ENCODE data around the gene ZMYND10.

Gene ZMYND10

DNA sequence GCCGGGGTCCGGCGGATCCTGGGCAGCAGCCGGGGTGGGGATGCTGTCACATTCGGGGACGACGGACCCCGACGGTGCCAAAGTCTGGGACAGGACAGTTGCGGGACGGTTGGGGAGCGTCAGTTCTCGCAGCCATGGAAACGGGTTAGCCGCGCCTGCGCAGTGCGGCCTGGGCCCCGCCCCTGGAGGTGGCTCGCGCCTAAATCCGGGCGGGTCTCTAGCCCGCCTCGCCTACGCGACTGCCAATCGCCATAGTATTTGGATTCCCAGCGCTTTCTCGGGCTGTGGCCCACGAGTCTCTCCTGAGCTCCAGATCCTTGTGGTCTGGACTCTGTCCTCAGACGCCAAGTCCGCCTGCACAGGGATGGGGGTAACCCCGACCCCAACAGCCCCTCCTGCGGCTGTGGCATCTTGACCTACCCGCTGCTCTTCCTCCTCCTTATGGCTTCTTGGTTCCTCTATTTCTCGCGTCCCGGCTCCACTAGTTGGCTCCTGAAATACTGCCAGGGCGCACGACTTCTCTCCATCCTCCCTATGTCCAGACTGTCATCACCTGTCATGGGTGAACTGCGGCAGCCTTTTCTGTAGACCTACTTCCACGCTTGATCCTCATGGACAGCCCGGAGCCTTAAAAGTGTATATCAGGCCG is at the start of gene ZMYND10:
Gene ZMYND10 (minus strand): TSS at position 147 of the 649 bp plus-strand sequence. CDS start 153 bp downstream, outside the sequence.
- DNase-seq = peak; percentile 5

DNA sequence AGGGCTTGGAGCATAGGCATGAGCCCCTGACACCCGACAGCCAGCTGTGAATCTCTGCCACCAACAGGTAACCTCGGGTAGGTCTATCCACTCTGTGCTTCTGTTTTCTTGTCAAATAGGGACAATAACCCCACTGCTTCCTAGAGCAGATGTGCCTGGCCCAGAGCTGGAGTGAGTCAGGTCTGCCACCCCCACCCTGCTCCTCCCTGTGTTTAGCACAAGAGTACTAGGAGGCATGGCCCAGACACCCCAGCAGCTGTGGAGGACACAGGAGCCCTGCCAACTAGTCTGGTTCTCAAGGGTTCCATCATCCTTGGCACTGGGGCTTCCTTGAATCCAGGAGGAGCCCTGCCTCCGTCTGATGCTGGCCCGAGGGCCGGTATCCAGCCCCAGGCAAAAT is 47.5 kb upstream of the ZMYND10 start:
- no peak for DNase-seq

DNA sequence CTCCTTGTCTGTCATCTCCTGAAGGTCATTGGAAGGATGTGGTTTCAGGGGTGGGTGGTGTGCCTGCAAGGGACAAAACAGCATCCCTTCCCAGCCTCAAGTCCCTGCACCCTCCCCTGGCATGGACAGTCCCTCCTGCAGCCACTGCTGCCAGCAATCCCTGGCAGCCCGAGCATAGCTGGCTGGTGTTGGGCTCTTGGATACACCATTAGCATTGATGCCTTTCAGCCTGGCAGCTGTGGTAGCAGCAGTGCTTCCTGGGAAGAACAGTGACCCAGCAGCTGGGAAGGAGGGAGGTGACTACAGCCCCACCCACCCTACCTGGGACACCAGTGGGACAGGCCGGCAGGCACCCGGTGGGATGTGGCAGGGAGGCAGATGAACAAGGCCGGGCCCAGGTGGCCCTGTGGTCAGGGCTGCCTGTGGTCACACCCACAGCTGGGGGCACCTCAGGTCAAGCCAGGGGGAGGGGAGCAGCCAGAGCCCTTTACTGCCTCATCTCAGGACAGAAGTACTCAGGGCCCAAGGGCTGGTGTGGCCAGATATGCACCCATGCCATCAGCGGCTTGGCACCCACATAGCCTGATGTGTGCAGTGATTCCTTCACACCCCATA is 46.7 kb upstream of the ZMYND10 start:
- no peak for DNase-seq

DNA sequence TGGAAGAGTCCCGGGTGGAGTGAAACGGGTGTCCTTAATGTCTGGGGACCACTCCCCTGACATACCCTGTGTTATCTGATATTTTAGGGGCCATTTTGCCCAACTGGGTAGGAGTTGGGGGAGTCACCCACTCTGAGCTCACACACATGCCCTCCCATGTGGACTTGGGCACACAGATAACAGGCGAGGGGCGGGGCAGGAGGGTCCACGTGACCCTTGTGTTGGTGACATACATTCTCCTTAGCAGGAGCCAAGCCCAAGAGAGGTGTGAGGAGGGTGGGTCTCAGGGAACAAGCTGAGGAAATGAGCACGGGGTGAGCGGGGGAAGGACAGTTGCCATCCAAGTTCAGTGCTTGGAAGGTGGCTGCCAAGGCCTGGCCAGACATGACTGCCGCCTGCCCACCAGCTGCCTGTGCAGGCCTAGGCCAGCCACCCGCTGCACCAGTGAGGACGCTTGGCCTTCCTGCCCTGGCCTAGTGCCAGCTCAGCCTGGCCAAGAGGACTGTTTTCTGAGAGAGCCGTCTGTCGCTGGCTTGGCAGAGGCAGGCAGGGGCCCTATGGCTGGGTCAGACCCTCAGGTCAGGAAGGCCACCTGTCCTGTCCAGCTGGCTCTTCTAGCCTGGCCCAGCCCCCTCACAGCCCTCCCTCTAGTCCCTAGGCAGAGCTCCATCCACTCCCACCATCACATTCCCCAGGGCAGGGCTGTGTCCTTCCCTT is 45.1 kb upstream of the ZMYND10 start:
- DNase-seq = no peak

DNA sequence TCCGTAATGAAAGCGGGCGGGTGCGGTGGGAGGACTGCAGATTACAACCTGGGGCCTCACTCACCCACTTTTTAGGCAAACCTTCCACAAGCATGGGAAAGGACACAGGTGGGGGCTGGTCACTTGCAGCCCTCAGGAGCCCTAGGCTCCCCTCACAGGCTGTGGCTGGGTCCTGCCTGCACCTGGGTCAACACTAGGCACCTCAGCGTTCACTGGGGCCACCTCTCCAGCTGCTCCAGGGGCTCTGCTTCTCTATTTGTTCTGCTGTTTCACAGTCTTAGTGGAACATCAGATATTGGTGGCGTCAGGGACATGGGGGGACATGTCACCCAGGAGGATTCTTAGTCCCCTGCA is 43.9 kb upstream of the ZMYND10 start:
- no peak for DNase-seq

DNA sequence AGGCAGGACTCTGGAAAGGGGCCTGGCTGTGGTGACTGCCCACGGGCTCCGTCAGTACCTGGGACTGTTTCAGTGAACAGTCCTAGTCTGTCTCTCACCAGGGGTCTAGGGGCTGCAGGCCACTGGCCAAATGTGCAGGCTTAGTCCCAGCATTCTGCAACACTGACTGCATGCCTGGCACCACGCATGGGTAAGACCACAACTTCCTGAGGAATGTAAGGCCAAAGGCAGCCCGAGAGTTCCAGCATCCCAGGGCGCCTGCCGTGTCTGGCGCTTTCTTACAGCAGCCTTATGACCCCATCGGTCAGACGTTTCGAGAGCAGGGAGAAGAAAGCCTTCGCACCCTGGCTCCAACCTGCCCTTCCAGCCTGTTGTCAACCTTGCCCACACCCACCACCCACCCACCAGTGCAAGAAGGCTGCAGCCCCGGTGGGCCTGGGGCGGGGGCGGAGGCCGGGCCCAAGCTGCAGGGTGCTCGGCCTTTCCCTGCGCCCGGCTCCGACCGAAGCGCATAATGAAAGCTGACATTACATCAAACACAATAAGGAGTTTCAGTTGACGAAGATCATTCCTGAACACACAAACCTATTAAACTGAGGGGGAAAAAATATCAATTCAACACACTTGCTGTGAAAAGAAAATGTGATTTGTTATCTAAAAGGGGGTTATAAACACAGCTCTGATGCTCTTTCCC is 43.3 kb upstream of the ZMYND10 start:
- no peak for DNase-seq

DNA sequence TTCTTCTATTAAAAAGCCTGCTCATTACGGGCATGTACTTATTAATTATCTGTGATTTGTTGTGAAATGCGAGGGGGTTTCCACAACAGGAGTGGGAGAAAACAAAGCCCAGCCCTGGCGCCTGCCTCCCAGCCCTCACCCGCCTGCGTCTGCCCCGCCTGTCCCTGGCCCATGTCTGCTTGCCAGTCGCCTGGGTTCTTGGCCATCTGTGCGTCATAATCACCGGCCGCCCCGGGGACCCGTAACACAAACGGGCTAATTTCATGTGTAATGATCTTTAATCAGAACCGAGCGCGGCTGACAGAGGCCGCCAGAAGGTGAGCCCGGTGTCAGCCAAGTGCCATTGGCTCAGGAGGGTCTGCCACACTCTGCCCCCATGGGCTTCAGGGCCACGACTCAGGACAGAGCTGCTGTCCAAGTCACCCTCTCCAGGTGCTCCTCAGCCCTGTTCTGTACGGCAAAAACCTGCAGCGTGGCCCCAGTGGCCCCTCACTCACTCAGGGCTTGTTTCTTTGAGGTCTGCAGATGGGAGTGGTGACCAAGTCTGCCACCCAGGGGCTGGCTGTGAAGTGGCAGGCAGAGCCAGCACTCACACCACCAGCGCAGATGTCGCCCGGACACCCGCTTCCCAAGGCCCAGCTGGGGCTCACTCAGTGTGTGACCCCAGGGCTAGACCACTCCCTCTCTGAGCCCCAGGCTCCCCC is 42.6 kb upstream of the ZMYND10 start:
- no peak for DNase-seq

DNA sequence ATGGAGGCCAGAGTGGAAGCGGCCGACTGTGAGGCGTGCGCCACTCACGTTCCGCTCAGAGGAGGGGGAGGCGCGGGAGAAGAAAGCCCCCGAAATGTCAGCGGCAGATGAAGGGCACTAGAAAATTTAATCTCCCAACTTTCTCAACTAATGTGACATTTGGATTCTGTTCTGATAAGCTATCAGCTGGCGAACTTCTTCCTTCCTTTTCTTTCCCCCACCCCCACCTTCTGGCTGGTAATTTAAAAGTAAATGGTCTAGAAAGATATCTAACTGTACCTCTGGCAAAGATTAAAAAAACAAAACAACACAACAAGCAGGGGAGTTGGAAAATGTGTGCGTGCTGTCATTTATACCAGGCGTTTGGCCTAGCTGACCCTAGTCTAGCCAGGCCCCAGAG is 40.2 kb upstream of the ZMYND10 start:
- no peak for DNase-seq

DNA sequence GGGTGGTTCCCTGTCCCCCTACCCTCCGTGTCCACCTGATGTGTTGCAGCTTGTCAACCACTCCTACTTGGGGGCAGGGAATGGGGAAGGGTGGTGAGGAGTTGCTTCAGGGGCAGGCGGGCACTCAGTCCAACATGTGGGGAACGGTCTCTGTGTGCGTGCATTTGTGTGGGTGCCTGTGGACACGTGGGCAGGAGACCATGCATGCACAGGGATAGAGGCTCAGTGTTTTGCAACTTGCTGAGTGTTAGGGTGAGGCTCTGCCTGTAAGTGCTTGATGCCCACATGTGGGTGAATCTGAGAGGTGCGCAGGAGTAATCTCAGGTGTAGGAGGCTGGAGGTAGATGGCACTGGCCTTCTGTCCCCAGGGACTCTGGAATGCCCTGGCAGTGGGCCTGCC is 38.2 kb upstream of the ZMYND10 start:
- DNase-seq = no peak

DNA sequence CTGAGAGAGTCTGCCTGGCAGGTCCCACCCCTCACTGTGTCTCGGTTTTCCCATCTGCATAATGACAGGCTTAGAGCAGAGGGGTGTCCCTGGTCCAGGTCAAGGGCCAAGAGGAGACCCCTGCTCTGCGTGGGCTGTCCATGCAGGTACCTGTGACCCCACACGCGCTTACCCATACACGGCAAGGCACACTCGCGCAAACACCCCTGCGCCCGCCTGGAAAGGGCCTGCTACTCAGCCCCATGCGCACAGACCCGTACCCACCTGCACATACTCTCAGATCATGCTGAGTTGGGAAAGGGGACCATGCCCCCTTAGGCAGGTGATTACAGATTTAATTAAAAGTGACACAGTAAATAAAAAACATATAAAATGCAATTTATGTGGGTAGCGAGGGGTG is 37.2 kb upstream of the ZMYND10 start:
- no peak for DNase-seq

DNA sequence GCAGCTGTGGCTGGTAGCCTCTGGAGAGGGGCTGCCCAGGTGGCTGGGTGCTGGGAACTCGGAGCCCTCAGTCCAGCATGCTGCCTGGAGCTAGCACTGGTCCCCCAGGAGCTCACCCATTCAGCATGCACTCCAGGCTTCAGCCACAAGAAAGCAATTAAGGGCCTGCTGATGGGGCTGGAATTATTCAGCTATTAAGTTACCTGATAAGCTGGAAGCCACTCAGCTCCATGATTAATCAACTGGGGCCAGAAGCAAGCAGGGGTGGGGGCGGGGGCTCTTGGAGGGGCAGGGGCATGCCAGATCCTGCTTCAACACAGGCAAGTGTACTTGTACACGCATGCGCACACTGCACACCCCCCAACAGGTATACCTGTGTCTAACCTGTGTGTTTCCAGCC is 35.9 kb upstream of the ZMYND10 start:
- no peak for DNase-seq

DNA sequence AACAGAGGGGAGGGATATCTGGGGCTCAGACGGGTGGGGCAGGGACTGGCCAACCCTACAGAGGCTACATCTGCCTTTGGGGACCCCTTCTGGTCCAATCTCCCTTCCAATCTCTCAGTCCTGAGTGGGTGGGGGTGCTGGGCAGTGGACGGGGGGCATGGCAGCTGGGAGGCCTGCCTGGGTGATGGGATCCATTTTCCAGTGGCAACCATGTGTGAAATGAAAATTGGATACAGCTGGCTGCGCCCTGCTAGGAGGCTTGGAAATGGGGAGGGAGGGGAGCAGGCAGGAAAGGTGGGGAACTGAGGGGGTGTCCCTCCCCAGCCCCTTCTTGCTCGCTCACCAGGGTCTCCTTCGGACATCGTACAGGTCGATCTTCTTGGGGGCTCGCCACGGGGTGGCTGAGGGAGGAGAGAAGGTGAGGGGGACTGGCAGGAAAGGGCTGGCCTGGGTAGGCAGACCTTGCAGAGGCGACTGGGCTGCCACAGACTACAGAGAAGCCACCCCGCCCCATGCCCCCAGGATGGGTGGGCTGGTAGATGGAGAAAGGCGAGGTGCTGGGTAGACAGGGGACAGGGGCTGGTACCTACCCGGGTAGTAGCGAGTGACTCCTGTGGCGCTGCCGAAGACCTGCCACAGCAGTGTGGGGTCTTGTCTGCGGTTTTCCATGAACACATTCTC is 35.0 kb upstream of the ZMYND10 start:
- DNase-seq = no peak

DNA sequence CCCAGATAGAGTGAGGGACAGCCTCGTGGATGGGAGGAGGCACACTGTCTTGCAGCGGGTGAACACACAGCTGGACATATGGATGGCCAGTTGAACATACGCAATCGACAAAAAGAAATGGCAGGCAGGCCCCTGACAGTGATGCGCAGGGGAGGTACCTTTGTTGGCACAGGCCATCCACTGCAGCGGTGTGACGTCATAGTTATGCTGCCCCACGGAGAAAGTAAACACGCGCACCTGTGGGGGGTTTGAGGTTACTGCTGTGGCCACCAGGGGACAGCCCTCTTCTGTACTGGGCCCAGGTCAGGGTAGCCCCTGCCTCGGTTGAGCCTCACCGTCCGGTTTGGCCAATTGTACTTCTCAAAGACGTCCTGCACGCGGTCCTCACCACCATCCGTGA is 33.2 kb upstream of the ZMYND10 start:
- no peak for DNase-seq

DNA sequence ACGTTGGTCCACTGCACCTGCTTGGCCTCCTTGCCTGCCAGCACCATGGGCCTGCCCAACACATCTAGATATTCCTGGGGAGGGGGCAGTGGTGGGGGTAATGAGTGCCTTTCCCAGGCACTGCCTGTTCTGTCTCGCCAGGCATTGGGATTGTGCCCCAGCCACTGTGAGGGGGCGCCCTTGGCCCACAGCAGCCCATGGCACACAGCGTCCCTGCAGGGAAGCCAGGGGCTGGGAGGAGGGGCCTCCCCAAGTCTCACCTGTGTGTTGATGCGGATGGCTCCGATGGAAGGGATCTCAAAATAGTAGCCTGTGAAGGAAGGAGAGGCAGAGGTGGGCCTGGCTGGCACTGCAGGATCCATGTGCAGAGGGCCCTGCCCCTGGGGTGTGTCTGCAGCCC is 32.5 kb upstream of the ZMYND10 start:
- DNase-seq = no peak

DNA sequence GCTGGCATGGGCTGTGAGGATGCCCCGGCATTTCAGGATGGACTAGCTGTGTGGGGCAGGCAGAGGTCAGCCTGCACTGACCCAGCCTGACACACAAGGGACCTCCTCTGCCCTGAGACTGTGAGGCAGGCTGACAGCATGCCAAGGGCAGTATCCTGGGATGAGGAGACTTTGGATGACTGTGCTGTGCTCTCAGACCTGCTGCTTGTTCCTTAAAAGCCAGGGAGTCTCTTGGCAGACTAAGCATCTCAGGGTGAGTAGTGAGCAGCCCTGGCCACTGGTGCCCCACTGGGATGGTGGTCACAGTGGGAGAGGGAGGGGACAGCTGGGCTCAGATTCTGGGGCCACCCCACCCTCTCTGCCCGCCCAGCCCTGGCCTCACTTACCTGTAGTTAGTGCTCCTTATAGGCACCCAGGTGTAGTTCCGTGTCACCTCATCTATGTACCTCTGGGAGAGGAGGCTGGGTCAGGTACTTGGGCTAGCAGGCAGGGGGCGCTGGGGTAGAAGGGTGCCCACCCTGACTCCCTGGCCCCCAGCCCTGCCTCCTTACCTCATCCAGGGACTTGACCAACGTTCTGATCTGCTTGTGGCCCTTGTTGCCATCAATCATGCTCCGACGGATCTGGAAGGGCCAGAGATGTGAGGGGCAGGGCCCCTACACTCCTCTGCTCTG is 29.9 kb upstream of the ZMYND10 start:
- DNase-seq = no peak

DNA sequence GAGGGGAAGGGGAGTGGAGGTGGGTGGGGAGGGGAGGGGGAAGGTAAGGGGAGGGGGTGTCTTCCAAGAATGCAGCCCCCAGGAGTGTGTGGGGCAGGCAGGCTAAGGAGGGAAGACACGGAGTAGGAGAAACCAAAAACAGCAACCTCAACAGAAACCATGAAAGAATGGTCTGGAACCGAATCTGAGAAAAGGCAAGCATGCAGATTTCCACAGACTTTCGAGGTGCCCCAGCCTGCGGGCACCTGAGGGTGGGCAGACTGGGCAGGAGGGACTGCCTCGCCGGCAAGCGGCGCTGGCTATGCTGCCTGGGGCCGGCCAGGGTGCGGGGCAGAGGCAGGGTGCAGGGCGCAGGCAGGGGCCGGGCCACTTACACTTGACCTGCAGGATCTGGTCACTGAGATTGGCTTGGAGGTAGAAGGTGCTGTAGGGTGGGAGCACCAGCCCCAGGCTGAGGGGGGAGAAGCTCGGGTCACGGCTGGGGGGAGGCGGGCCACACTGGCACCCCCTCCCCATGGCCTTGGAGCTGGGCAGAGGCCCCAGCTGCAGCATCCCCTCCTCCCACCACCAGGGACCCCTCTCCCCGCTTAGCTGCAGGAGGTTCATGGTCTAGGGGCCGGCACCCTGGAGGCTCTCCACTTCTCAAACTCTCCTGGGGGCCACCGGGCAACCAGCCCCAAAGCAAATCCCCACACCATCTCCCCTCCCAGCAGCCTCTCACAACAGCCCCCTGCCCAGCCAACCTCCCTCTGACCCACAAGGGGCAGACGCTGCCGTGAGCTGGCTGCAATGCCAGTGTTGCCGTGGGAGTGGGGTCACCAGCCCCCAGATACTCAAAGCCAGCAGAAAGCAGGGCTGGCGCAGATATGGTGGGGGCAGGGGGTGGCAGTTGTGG is 29.1 kb upstream of the ZMYND10 start:
- DNase-seq = no peak

DNA sequence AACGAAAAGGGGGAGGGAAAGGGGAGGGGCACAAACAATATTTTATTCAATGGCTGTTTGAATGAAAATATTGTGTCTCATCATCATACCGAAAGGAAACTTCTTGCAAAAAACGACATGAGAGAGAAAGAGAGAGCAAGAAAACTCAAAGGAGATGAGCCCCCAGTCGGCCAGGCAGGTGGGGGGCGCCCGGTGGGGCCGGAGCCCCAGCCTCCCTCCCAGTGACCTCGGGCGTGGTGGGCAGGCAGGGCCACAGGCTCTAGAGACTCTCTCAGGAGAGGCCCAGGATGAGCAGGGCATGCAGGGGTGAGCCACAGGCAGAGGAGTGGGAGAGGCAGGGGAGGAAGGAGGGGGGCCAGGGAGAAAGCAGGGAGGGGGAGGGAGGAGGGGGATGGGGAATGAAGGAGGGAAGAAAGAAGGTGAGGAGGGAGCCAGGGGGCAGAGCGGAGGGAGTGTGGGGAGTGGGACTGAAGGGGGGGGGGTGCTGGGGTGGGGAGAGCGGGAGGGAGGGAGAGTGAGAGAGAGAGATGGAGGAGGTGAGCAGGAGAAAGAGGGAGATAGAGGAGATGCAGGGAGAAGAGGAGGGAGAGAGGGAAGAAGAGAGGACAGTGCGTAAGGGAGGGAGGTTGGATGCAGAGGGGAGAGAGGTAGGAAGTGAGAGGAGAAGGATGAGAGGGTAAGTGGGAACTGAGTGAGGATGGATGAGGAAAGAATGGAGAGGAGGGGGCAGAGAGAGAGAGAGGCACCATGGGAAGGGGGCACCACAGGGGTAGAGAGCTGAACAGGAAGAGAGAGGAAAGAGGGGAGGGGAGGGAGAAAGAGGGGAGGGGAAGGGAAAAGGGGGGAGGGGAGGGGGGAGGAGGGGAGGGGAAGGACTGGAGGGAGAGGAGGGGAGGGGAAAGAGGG is 27.9 kb upstream of the ZMYND10 start:
- DNase-seq = no peak

DNA sequence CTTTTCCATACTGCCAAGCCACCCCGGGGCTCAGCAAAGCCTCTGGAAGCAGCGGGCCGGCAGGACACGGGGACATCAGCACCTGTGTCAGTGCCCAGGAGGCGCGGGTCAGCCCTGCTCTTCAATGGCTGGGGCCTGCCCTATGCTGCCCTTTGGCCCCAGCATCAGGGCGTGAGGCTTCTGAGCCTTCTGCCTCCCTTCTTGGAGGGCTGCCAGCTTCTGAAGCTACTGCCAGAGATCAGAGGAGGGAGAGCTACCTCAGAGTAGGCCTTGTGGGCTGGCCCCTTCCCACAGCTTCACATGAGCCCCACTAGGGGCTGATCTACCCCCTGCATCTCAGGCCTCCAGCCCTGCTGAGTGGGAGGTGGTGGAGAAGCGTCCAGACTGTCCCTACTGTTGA is 26.8 kb upstream of the ZMYND10 start:
- no peak for DNase-seq

DNA sequence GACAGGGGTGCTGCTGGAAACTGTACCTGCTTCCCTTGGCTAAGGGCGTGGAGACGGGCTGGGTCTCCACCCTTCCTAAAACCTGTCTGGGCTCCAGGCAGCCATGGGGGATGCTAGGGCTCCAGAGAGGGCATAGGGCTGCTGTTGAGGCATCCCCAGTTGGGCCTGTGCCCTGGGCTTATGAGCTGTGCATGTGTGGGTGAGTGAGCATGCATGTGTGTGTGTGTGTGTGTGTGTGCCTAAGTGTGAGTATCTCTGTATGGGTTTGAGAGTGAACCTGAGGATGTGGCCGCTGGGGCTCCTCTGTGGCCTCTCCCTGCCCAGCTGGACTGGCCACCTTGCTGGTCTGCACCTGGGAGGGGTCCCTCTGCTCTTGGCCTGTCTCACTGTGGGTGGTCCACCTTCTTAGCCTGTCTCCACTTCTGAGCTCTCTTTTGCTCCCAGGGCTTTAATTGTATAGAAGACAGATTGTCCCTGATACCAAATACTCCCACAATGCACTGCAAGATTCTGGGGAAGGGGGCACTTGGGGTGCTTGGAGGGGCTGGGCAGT is 25.7 kb upstream of the ZMYND10 start:
- DNase-seq = no peak

DNA sequence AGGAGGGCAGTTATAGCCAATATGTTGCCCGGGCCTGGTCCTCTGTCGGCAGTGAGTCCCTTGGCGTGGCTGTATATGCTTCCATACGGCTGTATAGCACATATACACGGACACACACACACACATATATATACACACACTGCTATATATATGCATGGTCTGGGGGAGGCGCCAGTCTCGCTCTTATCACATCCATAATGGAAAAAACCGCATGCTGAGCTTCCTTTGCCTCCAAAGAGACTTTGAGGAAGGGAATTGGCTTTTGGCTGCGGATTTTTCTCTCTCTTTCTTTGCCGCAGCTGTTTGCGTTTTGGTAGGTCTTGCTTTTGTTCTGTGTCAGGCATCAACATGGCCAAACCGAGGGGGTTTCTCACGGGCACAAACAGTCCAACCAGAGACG is 25.1 kb upstream of the ZMYND10 start:
- peak; percentile 40 for DNase-seq
